IMR-90 (cell line): ENCODE measurements around the gene FOXC2. TPM values are rescaled to one million over a fixed set of nuclear protein-coding genes. Genes with fewer than 3 reads are reported as not detected.

ENCODE experiments used
- ATAC-seq: fragments of 200-7000 bp; cut with Tn5 transposase; 2 replicates; pipeline ENCODE4 v1.9.1; 2020; ENCODE audit warnings: low read depth, mild to moderate bottlenecking, moderate library complexity
- BruUV-seq: library from RNA; stranded (reverse); fragments of 400-500 nt; replicated peaks from 2 replicates; lab custom pipeline; 2021; lab: Mats Ljungman, UMichigan
- CTCF ChIA-PET: fragments of 300-600 bp; formaldehyde crosslinking; extraction: SDS; loops from one replicate; lab custom pipeline; 2021; ENCODE audit warnings: antibody characterized with exemption; lab: Yijun Ruan, JAX
- POLR2A ChIA-PET: fragments of 300-600 bp; sonication (Branson Sonifier 250); formaldehyde crosslinking; loops from one replicate; lab custom pipeline; 2022; ENCODE audit warnings: antibody characterized with exemption; ENCODE audit not compliant: unreplicated experiment; lab: Charles Lee
- DNase-seq: peaks from one replicate; pipeline ENCODE4 v3.0.0; 2013
- H2AFZ ChIP-seq: replicated peaks from 2 replicates; pipeline ENCODE3; 2013; ENCODE audit warnings: low read length, mild to moderate bottlenecking; ENCODE audit not compliant: poor library complexity
- H2AK5ac ChIP-seq: 2 replicates; pipeline ENCODE4 v1.6.1; 2013; ENCODE audit warnings: low read depth, low read length, inconsistent platforms
- H2AK9ac ChIP-seq: replicated peaks from 2 replicates; pipeline ENCODE3; 2013; ENCODE audit warnings: mild to moderate bottlenecking, low read depth, low read length, moderate library complexity; ENCODE audit not compliant: poor library complexity
- H2BK120ac ChIP-seq: 2 replicates; pipeline ENCODE4 v1.6.1; 2013; ENCODE audit warnings: low read depth, low read length, inconsistent platforms
- H2BK15ac ChIP-seq: 3 replicates; pipeline ENCODE4 v1.6.1; 2013; ENCODE audit warnings: low read depth, low read length, inconsistent platforms
- H2BK20ac ChIP-seq: 2 replicates; pipeline ENCODE4 v1.6.1; 2013; ENCODE audit warnings: low read depth, mild to moderate bottlenecking, inconsistent platforms, low read length, moderate library complexity
- H2BK5ac ChIP-seq: 2 replicates; pipeline ENCODE4 v1.6.1; 2013; ENCODE audit warnings: mild to moderate bottlenecking, low read depth, low read length, inconsistent platforms; ENCODE audit not compliant: poor library complexity, severe bottlenecking
- H3K14ac ChIP-seq: replicated peaks from 2 replicates; pipeline ENCODE4 v1.6.1; 2013; ENCODE audit warnings: low read depth, low read length, inconsistent platforms
- H3K18ac ChIP-seq: 2 replicates; pipeline ENCODE4 v1.6.1; 2013; ENCODE audit warnings: low read depth, low read length, control low read depth
- H3K23ac ChIP-seq: 2 replicates; pipeline ENCODE4 v1.6.1; 2013; ENCODE audit warnings: low read depth, low read length, inconsistent platforms
- H3K27ac ChIP-seq: 2 replicates; pipeline ENCODE4 v1.5.1; 2013; ENCODE audit warnings: mild to moderate bottlenecking, control low read depth, low read length; ENCODE audit not compliant: insufficient read depth
- H3K27me3 ChIP-seq: 2 replicates; pipeline ENCODE4 v1.6.1; 2013; ENCODE audit warnings: low read length; ENCODE audit not compliant: control insufficient read depth, insufficient read depth
- H3K36me3 ChIP-seq: 2 replicates; pipeline ENCODE4 v1.6.1; 2013; ENCODE audit warnings: low read length, mixed read lengths; ENCODE audit not compliant: control insufficient read depth, insufficient read depth
- H3K4ac ChIP-seq: 2 replicates; pipeline ENCODE4 v1.6.1; 2013; ENCODE audit warnings: low read depth, low read length, inconsistent platforms
- H3K4me1 ChIP-seq: 2 replicates; pipeline ENCODE4 v1.6.1; 2013; ENCODE audit warnings: low read length, mixed read lengths; ENCODE audit not compliant: control insufficient read depth, insufficient read depth
- H3K4me2 ChIP-seq: 2 replicates; pipeline ENCODE4 v1.6.1; 2013; ENCODE audit warnings: low read depth, mild to moderate bottlenecking, control low read depth, low read length, moderate library complexity
- H3K4me3 ChIP-seq: 2 replicates; pipeline ENCODE4 v1.5.1; 2013; ENCODE audit warnings: low read depth, mild to moderate bottlenecking, control low read depth, low read length, moderate library complexity; ENCODE audit not compliant: insufficient read depth
- H3K56ac ChIP-seq: 2 replicates; pipeline ENCODE4 v1.6.1; 2013; ENCODE audit warnings: low read length, inconsistent platforms; ENCODE audit not compliant: insufficient read depth; ENCODE audit errors: extremely low read depth
- H3K79me1 ChIP-seq, 2 experiments: 2 replicates each; pipeline ENCODE4 v1.6.1; 2013; ENCODE audit warnings: low read length in 2 of 2, inconsistent platforms in 1 of 2, low read depth in 1 of 2
- H3K9ac ChIP-seq: 2 replicates; pipeline ENCODE4 v1.6.1; 2013; ENCODE audit warnings: low read depth, low read length, control low read depth
- H3K9me1 ChIP-seq: 2 replicates; pipeline ENCODE4 v1.6.1; 2013; ENCODE audit warnings: low read length, inconsistent platforms; ENCODE audit not compliant: insufficient read depth
- H3K9me3 ChIP-seq: 2 replicates; pipeline ENCODE4 v1.6.1; 2013; ENCODE audit warnings: low read length; ENCODE audit not compliant: control insufficient read depth, insufficient read depth
- H4K20me1 ChIP-seq: 2 replicates; pipeline ENCODE4 v1.6.1; 2013; ENCODE audit warnings: low read length, inconsistent platforms; ENCODE audit not compliant: insufficient read depth
- H4K5ac ChIP-seq: 2 replicates; pipeline ENCODE4 v1.6.1; 2013; ENCODE audit warnings: mild to moderate bottlenecking, low read depth, low read length, control low read depth
- H4K8ac ChIP-seq, 2 experiments: 2 replicates each; pipeline ENCODE4 v1.6.1; 2013; ENCODE audit warnings: low read depth in 2 of 2, low read length in 2 of 2, control low read depth in 1 of 2, inconsistent platforms in 1 of 2
- H4K91ac ChIP-seq: 2 replicates; pipeline ENCODE4 v1.6.1; 2013; ENCODE audit warnings: low read depth, low read length, inconsistent platforms; ENCODE audit not compliant: insufficient read depth
- BHLHE40 ChIP-seq: fragments of 150-350 bp; IDR thresholded peaks from 2 replicates; pipeline ENCODE4 v1.6.1; 2016; ENCODE audit warnings: mild to moderate bottlenecking, low read depth, low read length
- CEBPB ChIP-seq: IDR thresholded peaks from 2 replicates; pipeline ENCODE4 v1.6.1; 2012; ENCODE audit warnings: low read depth, low read length, improper control_type of control experiment
- CHD1 ChIP-seq: IDR thresholded peaks from 2 replicates; pipeline ENCODE4 v1.6.1; 2012; ENCODE audit warnings: low read depth, low read length, improper control_type of control experiment
- CTCF ChIP-seq: conservative IDR thresholded peaks from 2 replicates; pipeline ENCODE4 v1.5.1; 2012; ENCODE audit warnings: mild to moderate bottlenecking, low read depth, low read length, improper control_type of control experiment
- ELK1 ChIP-seq: fragments of 150-350 bp; IDR thresholded peaks from 2 replicates; pipeline ENCODE4 v1.6.1; 2016; ENCODE audit warnings: low read depth, mild to moderate bottlenecking, low read length, moderate library complexity, borderline replicate concordance
- FOS ChIP-seq: fragments of 150-350 bp; IDR thresholded peaks from 2 replicates; pipeline ENCODE4 v1.6.1; 2016; ENCODE audit warnings: low read depth, low read length
- POLR2A ChIP-seq: IDR thresholded peaks from 2 replicates; pipeline ENCODE4 v1.6.1; 2012; ENCODE audit warnings: mild to moderate bottlenecking, low read depth, low read length
- RFX5 ChIP-seq: IDR thresholded peaks from 2 replicates; pipeline ENCODE4 v1.8.0; 2012; ENCODE audit warnings: low read depth, mild to moderate bottlenecking, low read length, moderate library complexity
- WGBS, 2 experiments: methylation state at CpG; one replicate each; pipeline versions ENCODE4 v1.1.5 to v1.1.7; 2013; ENCODE audit warnings: missing lambda C conversion rate in 2 of 2; ENCODE audit not compliant: insufficient read length in 1 of 2; ENCODE audit errors: extremely low coverage in 2 of 2; 5-methylcytosine and 5-hydroxymethylcytosine counted together
- dilution Hi-C: fragments of 300-500 bp; cut with HindIII; formaldehyde crosslinking; loops from one replicate; pipeline ENCODE4 v1.14.3; 2018; ENCODE audit warnings: low sequenced_read_pairs; ENCODE audit not compliant: unreplicated experiment
- in situ Hi-C: fragments of 300-500 bp; cut with MboI; formaldehyde crosslinking; loops from 3 replicates; pipeline ENCODE4 v1.14.3; 2019; ENCODE audit warnings: low sequenced_read_pairs, inconsistent platforms, mixed read lengths
- intact Hi-C: fragments of 100-400 bp; cut with micrococcal nuclease; formaldehyde crosslinking; loops from 2 replicates; pipeline ENCODE4 v1.10.0; 2022
- polyA plus RNA-seq, 3 experiments: library from polyadenylated mRNA; depleted of rRNA; stranded (reverse); fragments of >200 nt; gene quantifications; 2 replicates each; pipeline ENCODE4 v1.2.3, GENCODE V29; 2012; ENCODE audit warnings: low replicate concordance in 1 of 3
- total RNA-seq: library from RNA; depleted of rRNA; stranded (reverse); fragments of >200 nt; gene quantifications from 2 replicates; pipeline ENCODE4 v1.2.3, GENCODE V29; 2012

The FOXC2 gene
- total and polyA plus RNA-seq, 2 of the 4 experiments (the other 2 are of a cell fraction), result 0.90 to 6.4 TPM

DNA sequence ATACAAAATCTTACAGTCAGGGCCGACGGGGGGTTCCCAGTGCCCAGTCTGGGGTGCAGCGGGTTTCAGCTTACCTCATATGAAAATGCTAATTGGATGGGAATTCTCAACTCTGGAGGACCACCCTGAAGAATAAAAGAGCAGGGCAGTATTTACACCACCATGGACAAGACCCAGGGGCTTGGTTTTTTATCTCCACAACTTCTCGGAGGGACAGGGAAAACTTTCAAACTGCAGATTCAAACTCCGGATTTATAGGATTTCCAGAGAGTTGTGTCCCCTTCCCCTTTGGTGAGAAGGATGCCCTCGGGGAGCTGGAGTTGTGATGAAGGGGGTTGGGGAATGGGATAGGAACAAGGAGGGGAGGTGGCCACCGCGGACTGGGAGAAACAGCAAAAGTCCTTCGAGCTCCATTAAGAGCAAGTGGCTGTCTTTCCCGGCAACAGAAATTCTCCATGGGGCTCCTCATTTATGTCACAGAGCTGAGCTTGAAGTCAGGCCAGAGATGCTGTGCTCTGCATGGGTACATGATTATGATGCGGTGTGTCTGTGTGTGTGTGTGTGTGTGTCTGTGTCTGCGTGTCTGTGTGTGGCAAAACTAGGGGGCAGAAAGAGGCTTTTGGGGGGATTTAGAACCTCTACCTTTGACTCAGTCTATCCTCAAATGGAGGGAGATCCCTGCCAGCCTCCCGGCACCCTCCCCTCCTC is 27.4 kb downstream of the FOXC2 start:
- POLR2A ChIA-PET, result no interaction called here
- H3K9me1 ChIP-seq, result peaks cover 16% of the 10 kb centered on the region
- H3K18ac ChIP-seq, result no peak overlapping the region
- peak overlapping the region; percentile 13; the same call in 1 of the 2 replicates for H4K91ac ChIP-seq
- H3K27ac ChIP-seq, result no peak overlapping the region
- TF ChIP-seq CTCF, result no peak
- TF ChIP-seq BHLHE40, result no peak
- TF ChIP-seq RFX5, result no peak
- no peak for TF ChIP-seq CHD1
- no peak for TF ChIP-seq POLR2A
- no peak for TF ChIP-seq FOS
- no peak for TF ChIP-seq ELK1
- TF ChIP-seq CEBPB, result no peak
- BruUV-seq, result no TSS peak
- ATAC-seq, result no peak
- dilution Hi-C loops (no loop called here), in situ Hi-C loops (no loop called here), intact Hi-C loops (no loop called here)
- no peak overlapping the region for H3K56ac ChIP-seq
- H3K36me3 ChIP-seq, result no peaks in the 10 kb centered on the region
- peak overlapping the region; percentile 9 for H2AFZ ChIP-seq
- H4K20me1 ChIP-seq, result no peaks in the 10 kb centered on the region
- H3K23ac ChIP-seq, result peak overlapping the region; percentile 45
- no peak overlapping the region for H3K9ac ChIP-seq
- H2BK20ac ChIP-seq, result peak overlapping the region; percentile 6; the same call in 1 of the 2 replicates
- CTCF ChIA-PET, result no interaction called here
- H3K4me3 ChIP-seq, result no peak overlapping the region
- 0 out of 2 replicates have a peak overlapping the region, but pooled peaks have one; percentile 37 for H3K14ac ChIP-seq
- peak overlapping the region; percentile 55; the same call in 1 of the 2 replicates for H3K4ac ChIP-seq
- H3K4me1 ChIP-seq, result peaks cover 23% of the 10 kb centered on the region
- H2BK5ac ChIP-seq, result no peak overlapping the region
- H4K5ac ChIP-seq, result no peak overlapping the region
- peak overlapping the region; percentile 43 for H2AK5ac ChIP-seq
- 74% methylated on average over 3 of the region's 13 CpGs; no CpG with 5 or more reads in 1 of the 2 experiments for whole genome bisulfite sequencing, 2 experiments
- H3K4me2 ChIP-seq, result no peak overlapping the region
- H2AK9ac ChIP-seq, result peak overlapping the region; percentile 23
- H3K27me3 ChIP-seq, result no peaks in the 10 kb centered on the region
- H2BK15ac ChIP-seq, result peak overlapping the region; percentile 6; the same call in 1 of the 3 replicates
- H3K9me3 ChIP-seq, result no peaks in the 10 kb centered on the region
- H2BK120ac ChIP-seq, result peak overlapping the region; percentile 74
- H4K8ac ChIP-seq, result peak overlapping the region in 1 of 2 experiments; percentile 41; a peak in 1 of 4 replicates
- H3K79me1 ChIP-seq, result peaks cover 4 to 33% of the 10 kb centered on the region in 2 experiments; a peak in 2 of 4 replicates
- DNase-seq, result no peak
